Activated CD4-positive, alpha-beta T cell treated with anti-CD3 and anti-CD28 coated beads, Interleukin-2, amount 50 U/mL, for 1 hour (primary cell): Measurements from ENCODE around the gene MYH9.
A peak's percentile ranks its signal among the peaks of the same experiment; 100 is the strongest.
"Not testable (repeated sequence)": the region's sequence is repeated elsewhere in the genome, so short reads cannot be mapped to it uniquely, and the experiment has no call there.

ENCODE experiments used
- DNase-seq: peaks from one replicate; pipeline ENCODE4 v3.0.0-alpha.2; 2020

The MYH9 gene

GRCh38 chr22:36306227-36306626 lies 81.5 kb downstream of the MYH9 start:
- no peak for DNase-seq

- no peak for DNase-seq
These were observed 82.0 kb downstream of the MYH9 start for GRCh38 chr22:36305813-36306212.

DNA sequence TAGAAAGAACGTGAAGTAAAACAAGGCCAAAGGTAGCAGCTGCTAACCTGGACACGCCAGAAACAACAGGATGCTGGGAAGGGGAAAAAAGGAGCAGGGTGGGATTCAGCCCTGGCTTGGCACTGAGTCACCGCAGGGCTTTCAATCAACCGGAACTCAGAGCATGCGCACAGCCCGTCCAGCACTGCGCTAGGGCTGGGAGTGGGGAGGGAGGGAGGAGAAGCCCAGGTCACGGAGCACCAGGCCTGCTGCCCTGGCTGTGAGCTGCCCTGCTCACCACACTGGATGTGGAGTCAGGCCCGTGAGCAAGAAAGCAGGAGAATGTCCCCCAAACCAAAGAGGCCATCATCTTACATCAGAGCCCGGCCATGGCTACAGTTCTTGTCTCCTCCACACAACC lies 83.3 kb downstream of the MYH9 start:
- DNase-seq = no peak

DNA sequence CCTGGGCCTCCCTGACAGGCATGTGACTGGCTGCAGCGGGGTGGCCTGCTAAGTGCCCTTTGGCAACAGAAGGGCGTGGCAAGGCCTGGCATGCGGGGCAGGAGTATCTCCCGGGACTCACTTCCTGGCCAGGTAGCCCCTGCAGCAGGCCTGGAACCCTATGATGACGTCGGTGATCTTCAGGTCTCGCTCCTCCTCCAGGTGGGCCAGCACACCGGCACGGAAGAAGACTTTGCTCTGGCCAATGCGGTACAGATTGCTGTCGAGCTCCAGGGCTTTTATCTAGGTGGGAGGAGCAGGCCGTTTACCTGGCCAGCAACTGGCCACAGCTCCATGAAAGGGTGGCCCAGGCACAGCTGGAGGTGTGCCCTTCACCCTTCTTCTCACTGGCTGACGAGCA lies 83.9 kb downstream of the MYH9 start:
- DNase-seq = no peak

GRCh38 chr22:36303115-36303467 lies 84.7 kb downstream of the MYH9 start:
- no peak for DNase-seq

- no peak for DNase-seq
These were observed 85.2 kb downstream of the MYH9 start for GRCh38 chr22:36302439-36303114.

DNA sequence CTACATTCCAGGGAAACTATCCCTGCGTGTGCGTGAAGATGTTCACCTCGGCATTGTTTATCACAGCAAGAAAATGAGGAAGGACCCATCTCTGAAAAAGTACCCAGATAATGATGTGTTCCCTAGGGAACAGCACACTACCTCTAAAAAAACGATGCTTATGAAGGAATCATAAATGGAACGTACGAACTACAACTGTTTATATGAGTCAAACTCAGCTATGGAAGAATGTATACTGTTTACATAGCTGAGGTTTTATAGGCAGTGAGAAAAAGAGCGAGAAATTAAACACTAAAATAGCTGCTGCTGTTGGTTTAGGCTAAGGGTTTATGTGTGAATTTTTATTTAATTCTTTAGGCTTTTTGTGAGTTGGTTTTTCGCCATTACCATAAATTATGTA lies 85.9 kb downstream of the MYH9 start:
- DNase-seq = no peak

DNA sequence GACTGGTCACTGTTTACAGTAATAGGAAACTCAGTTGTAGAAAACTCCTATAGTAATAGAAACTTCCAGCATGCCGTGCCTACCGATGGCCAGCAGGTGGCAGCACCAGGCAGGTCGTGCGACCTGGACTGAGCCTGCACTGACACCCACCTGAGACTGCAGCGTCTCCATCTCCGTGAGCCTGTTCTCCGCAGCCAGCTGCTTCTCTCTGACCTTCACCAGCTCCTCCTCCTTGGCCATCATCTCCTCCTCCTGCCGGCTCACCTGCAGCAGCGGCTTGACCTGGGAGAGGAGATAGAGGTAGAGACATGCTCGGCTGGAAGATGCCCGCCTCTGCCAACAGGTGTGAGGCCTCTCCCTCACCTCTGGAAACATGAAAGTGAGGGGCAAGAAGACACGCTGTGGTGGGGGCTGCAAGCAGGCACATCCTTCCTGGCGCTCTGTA lies 86.4 kb downstream of the MYH9 start:
- peak; percentile 85 for DNase-seq

- no peak for DNase-seq
These were observed 87.2 kb downstream of the MYH9 start for GRCh38 chr22:36300396-36301212.

- no peak for DNase-seq
These were observed 87.9 kb downstream of the MYH9 start for GRCh38 chr22:36299911-36300310.

DNA sequence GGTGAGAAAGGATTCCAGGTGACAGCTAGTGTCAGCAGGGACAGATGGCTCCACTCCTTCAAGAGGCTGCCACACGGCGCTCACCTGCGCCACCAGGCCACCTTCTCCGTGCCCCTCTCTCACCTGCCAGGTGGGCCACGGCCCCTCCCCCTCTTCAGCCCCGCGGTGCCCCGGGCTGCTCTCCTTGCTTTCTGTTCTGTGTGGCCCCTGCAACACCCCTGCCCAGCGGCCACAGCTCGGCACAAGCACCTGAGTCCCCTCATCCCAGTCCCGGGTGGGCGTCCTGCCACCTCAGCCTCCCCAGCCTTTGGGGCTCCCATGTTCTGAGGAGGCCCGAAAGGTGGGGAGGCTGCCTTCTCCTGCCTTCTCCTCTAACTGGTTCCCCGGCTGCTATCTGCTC lies 88.5 kb downstream of the MYH9 start:
- no peak for DNase-seq

DNA sequence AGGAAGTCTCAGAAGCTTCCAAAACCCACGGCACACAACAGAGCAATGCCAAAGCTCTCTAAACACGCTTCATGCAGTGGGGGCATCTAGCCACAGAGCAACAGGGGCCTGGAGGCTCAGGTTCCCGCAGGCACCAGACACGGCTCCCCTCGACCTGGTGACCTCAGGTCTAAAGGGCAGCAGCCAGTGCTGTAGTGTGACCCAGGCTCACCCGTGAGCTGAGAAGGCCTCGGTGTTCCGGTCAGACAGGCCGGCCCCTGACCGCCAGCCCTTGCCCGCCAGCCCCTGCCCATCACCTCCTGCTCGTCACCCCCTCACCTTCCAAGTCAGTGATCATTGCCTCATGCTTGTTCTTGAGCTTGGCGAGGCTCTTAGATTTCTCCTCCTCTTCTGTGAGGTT lies 89.2 kb downstream of the MYH9 start:
- no peak for DNase-seq

GRCh38 chr22:36298118-36298517 lies 89.6 kb downstream of the MYH9 start:
- DNase-seq = no peak

DNA sequence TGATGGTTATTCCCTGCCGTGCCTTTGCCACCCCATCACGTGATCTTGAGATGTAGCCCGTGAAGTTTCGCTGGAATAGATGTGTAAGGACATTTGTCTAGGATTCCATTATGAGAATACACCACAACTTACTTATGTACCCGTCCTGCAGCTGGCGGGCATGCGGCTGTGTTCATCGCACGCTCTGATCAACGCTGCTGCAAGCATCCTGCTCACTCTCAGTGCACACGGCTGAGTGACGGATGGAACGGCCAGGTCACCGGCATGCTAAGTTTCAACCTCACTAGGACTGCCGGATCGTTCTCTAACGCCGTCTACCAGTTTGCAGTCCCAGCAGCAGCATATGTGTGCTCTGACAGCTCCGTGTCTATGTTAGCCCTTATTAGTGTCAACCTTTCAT lies 90.2 kb downstream of the MYH9 start:
- no peak for DNase-seq

GRCh38 chr22:36296690-36297089 lies 91.1 kb downstream of the MYH9 start:
- DNase-seq = no peak

GRCh38 chr22:36295247-36295646 lies 92.5 kb downstream of the MYH9 start:
- no peak for DNase-seq

- no peak for DNase-seq
These were observed 93.0 kb downstream of the MYH9 start for GRCh38 chr22:36294801-36295200.

DNA sequence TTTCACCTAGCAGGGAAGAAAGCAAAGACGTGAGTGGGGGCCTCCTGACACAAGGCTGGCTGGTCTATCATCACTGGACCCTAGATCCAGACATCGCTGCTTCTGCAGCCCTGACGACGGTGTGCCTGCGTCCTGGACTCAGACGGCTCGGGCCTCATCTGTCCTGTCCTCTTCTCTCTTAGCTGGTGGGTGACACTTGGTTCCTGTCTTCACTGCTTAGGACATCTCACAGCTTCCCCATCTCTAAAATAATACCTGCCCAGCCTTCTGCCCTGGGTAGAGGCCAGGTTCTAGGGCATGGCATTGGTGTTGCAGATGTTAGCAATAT lies 93.5 kb downstream of the MYH9 start:
- no peak for DNase-seq

- DNase-seq = no peak
These were observed 94.0 kb downstream of the MYH9 start for GRCh38 chr22:36293606-36294292.

- no peak for DNase-seq
These were observed 94.8 kb downstream of the MYH9 start for GRCh38 chr22:36292823-36293530.

DNA sequence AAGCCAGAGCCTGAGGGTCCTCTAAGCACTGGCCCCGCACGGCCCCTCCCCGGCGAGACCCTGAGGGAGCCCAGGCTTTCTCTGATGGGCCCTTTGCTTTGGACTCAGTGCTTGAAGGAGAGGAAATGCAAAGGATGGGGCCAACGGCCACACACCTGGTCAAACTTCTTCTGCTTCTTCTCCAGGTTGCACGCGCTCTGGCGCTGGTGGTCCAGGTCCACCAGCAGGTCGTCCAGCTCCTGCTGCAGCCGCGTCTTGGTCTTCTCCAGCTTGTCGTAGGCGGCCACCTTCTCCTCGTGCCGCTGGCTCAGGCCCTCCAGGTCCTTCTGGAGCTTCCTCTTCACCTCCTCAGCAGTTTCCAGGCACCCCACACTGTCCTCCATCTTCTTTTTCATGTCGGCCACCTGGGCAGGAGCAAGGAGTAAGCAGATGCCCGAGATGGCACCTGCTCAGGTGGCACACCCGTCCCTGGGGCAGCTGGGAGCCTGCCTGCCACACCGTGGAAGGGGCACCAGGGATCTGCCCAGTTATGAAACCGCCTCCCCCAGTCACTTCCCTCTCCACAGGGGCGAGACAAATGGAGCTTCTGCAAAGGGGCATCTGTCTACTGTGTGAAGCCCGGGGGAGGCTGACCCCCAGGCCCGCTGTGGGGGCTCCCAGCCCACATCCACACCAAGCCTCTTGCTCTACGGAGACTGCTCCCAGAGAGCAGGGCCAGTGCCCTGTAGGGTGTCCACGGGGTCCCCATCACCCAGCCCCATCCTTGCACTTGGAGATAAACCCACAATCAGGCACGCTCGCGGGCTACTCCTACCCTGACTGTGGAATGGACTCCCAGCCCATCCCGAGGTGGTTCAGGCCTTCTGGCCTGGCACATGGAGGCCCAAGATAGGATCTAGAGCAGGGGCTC lies 95.7 kb downstream of the MYH9 start:
- DNase-seq = no peak

DNA sequence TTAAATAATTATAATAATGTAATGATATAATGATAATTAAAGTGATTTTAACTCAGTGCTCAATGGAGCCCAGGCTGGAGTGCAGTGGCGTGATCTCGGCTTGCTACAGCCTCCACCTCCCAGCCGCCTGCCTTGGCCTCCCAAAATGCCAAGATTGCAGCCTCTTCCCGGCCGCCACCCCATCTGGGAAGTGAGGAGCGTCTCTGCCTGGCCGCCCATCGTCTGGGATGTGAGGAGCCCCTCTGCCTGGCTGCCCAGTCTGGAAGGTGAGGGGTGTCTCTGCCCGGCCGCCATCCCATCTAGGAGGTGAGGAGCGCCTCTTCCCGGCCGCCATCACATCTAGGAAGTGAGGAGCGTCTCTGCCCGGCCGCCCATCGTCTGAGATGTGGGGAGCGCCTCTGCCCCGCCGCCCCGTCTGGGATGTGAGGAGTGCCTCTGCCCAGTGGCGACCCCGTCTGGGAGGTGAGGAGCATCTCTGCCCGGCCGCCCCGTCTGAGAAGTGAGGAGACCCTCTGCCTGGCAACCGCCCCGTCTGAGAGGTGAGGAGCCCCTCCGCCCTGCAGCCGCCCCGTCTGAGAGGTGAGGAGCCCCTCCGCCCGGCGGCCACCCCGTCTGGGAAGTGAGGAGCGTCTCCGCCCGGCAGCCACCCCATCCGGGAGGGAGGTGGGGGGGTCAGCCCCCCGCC lies 97.2 kb downstream of the MYH9 start:
- not testable (repeated sequence) for DNase-seq
